ENCODE results near the gene FBXL16.

GRCh38 chr16:733382-734207, 28.0 kb upstream of the FBXL16 start:
- TF ChIP-seq GRHL1 (CRISPR knock-in tag; conservative IDR thresholded peaks at IDR 0.05) (no peak), ELF4 (CRISPR knock-in tag; IDR thresholded peaks at IDR 0.05; ENCODE audit: borderline replicate concordance) (no peak), DPF2 (CRISPR knock-in tag; IDR thresholded peaks at IDR 0.05; ENCODE audit: borderline replicate concordance, low read depth) (no peak), USF2 (IDR thresholded peaks at IDR 0.05; ENCODE audit: low read depth, low read length) (no peak), USF2 (CRISPR knock-in tag; IDR thresholded peaks at IDR 0.05; ENCODE audit: borderline replicate concordance) (no peak), NONO (IDR thresholded peaks at IDR 0.05) (no peak), NONO (CRISPR knock-in tag; conservative IDR thresholded peaks at IDR 0.05) (no peak), ZBTB44 (CRISPR knock-in tag; IDR thresholded peaks at IDR 0.05) (no peak), KDM5B (CRISPR knock-in tag; IDR thresholded peaks at IDR 0.05; ENCODE audit: borderline replicate concordance) (no peak), HDAC2 (CRISPR knock-in tag; IDR thresholded peaks at IDR 0.05) (no peak), ZNF329 (CRISPR knock-in tag; IDR thresholded peaks at IDR 0.05; ENCODE audit: low read depth) (no peak), POLR2AphosphoS5 (IDR thresholded peaks at IDR 0.05; ENCODE audit: low read depth, low read length) (no peak)
